AG04449 (cell line): ENCODE results near the gene NXPE4.
"Not testable (repeated sequence)": the region's sequence is repeated elsewhere in the genome, so short reads cannot be mapped to it uniquely, and the experiment has no call there.

ENCODE experiments used
- CTCF ChIA-PET: fragments of 350-600 bp; formaldehyde crosslinking; extraction: SDS; loops from one replicate; lab custom pipeline; 2021; ENCODE audit warnings: antibody characterized with exemption; lab: Yijun Ruan, JAX
- POLR2A ChIA-PET: fragments of 400-600, 350-600 bp; formaldehyde crosslinking; extraction: SDS; loops from one replicate; lab custom pipeline; 2020; ENCODE audit warnings: antibody characterized with exemption, inconsistent platforms; lab: Yijun Ruan, JAX
- DNase-seq: peaks from one replicate; pipeline ENCODE4 v3.0.0-alpha.2; 2010; ENCODE audit warnings: low read depth, low spot score
- H3K4me3 ChIP-seq: 2 replicates; pipeline ENCODE4 v1.5.1; 2011; ENCODE audit warnings: low read depth, mild to moderate bottlenecking, control low read depth, low read length
- TF ChIP-seq, protein P1 (sequence below): IDR thresholded peaks from one replicate; pipeline ENCODE4 v1.5.1; 2011; ENCODE audit warnings: mild to moderate bottlenecking, moderate library complexity, low read length, control low read depth, inconsistent platforms; ENCODE audit not compliant: insufficient read depth; ENCODE audit errors: missing control alignments

NXPE4 gene

DNA sequence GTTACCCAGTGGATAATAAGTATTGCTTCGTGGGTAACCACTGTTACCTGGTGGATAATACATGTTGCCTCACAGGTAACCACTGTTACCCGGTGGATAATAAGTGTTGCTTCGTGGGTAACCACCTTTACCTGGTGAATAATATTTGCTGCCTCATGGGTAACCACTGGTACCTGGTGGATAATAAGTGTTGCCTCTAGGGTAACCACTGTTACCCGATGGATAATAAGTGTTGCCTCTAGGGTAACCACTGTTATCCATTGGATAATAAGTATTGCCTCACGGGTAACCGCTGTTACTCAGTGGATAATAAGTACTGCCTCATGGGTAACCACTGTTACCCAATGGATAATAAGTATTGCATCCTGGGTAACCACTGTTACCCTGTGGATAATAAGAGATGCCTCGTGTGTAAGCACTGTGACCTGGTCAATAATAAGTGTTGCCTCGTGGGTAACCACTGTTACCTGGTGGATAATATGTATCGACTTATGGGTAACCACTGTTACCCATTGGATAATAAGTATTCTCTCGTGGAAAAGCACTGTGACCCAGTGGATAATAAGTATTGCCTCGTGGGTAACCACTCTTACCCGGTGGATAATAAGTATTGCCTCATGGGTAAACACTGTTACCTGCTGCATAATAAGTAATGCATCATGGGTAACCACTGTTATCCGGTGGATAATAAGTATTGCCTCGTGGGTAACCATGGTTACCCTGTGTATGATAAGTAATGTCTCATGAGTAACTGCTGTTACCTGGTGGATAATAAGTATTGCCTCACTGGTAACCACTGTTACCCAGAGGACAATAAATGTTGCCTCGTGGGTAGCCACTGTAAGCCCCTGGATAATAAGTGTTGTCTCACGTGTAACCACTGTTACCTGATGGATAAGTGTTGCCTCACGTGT lies 20.1 kb upstream of the NXPE4 start:
- no peak overlapping the region for H3K4me3 ChIP-seq
- ChIA-PET CTCF (no interaction called here), POLR2A (no interaction called here)
- no peak for DNase-seq
- TF ChIP-seq, protein P1, sequence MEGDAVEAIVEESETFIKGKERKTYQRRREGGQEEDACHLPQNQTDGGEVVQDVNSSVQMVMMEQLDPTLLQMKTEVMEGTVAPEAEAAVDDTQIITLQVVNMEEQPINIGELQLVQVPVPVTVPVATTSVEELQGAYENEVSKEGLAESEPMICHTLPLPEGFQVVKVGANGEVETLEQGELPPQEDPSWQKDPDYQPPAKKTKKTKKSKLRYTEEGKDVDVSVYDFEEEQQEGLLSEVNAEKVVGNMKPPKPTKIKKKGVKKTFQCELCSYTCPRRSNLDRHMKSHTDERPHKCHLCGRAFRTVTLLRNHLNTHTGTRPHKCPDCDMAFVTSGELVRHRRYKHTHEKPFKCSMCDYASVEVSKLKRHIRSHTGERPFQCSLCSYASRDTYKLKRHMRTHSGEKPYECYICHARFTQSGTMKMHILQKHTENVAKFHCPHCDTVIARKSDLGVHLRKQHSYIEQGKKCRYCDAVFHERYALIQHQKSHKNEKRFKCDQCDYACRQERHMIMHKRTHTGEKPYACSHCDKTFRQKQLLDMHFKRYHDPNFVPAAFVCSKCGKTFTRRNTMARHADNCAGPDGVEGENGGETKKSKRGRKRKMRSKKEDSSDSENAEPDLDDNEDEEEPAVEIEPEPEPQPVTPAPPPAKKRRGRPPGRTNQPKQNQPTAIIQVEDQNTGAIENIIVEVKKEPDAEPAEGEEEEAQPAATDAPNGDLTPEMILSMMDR: no peak

- ChIA-PET CTCF (no interaction called here), POLR2A (no interaction called here)
Measured at GRCh38 chr11:114614127-114614720, 18.6 kb upstream of the NXPE4 start.

GRCh38 chr11:114613094-114613493 lies 17.5 kb upstream of the NXPE4 start:
- DNase-seq, POLR2A ChIA-PET, CTCF ChIA-PET, H3K4me3 ChIP-seq: not testable (repeated sequence)

More at GRCh38 chr11:114614127-114614720, 18.6 kb upstream of the NXPE4 start:
- no peak overlapping the region for H3K4me3 ChIP-seq
- no peak for DNase-seq
- TF ChIP-seq, protein P1: no peak

DNA sequence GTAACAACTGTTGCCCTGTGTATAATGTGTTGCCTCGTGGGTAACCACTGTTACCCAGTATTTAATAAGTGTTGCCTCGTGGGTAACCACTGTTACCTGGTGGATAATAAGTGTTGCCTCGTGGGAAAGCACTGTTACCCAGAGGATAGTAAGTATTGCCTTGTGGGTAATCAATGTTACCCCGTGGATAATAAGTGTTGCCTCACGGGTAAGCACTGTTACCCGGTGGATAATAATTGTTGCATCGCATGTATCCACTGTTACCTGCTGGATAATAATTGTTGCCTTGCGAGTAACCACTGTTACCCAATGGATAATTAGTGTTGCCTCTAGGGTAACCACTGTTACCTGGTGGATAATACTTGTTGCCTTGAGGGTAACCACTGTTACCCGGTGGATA lies 17.1 kb upstream of the NXPE4 start:
- DNase-seq: no peak
- ChIA-PET CTCF (no interaction called here), POLR2A (no interaction called here)
- H3K4me3 ChIP-seq: no peak overlapping the region
- TF ChIP-seq, protein P1: no peak

- POLR2A ChIA-PET, DNase-seq, CTCF ChIA-PET: not testable (repeated sequence)
Measured at GRCh38 chr11:114612199-114612598, 16.6 kb upstream of the NXPE4 start.

DNA sequence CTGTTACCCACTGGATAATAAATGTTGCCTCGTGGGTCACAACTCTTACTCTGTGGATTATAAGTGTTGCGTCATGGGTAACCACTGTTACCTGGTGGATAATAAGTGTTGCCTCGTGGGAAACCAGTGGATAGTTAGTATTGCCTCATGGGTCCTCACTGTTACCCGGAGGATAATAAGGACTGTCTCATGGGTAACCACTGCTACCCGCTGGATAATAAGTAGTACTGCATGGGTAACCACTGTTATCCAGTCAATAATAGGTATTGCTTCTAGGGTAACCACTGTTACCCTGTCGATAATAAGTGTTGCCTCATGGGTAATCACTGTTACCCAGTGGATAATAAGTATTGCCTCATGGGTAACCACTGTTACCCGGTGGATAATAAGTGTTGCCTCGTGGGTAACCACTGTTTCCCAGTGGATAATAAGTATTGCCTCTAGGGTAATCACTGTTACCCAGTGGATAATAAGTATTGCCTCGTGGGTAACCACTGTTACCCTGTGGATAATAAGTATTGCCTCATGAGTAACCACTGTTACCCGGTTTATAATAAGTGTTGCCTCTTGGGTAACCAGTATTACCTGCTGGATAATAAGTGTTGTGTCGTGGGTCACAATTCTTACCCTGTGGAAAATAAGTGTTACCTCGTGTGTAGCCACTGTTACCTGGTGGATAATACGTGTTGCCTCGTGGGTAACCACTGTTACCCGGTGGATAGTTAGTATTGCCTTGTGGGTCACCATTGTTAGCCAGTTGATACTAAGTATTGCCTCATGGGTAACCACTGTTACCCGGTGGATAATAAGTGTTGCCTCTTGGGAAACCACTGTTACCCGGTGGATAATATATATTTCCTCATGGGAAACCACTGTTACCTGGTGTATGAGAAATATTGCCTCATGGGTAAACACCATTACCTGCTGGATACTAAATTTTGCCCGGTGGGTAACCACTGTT lies 15.7 kb upstream of the NXPE4 start:
- TF ChIP-seq, protein P1: no peak
- no peak overlapping the region for H3K4me3 ChIP-seq
- ChIA-PET CTCF (no interaction called here), POLR2A (no interaction called here)
- no peak for DNase-seq

More at GRCh38 chr11:114612199-114612598, 16.6 kb upstream of the NXPE4 start:
- not testable (repeated sequence) for H3K4me3 ChIP-seq
